ENCODE data around the gene SPIRE2. TPM values are rescaled to one million over a fixed set of nuclear protein-coding genes. Genes with fewer than 3 reads are reported as not detected.

The SPIRE2 gene
- total and polyA plus RNA-seq, 2 experiments from 2014 or later = 18.4 to 21.7 TPM

GRCh38 chr16:89844739-89845339 is 16.6 kb downstream of the SPIRE2 start:
- Histone ChIP-seq H3K4me3 (no peak overlapping the region), H3K79me2 (no peaks in the 10 kb centered on the region), H3K9me3 (ENCODE audit: low read depth) (no peaks in the 10 kb centered on the region), H2AFZ (no peak overlapping the region), H3K36me3 (replicated peaks; ENCODE audit: insufficient read depth, low read depth) (no peaks in the 10 kb centered on the region), H3K9me2 (replicated peaks; ENCODE audit: insufficient read depth) (no peaks in the 10 kb centered on the region), H3K27me3 (no peaks in the 10 kb centered on the region), H3K27ac (no peak overlapping the region), H3K4me2 (no peak overlapping the region), H3K4me1 (ENCODE audit: insufficient read depth) (peaks cover 6% of the 10 kb centered on the region), H4K20me1 (ENCODE audit: insufficient read depth, poor library complexity, severe bottlenecking) (no peaks in the 10 kb centered on the region)
- 92% methylated on average over 12 of the region's 13 CpGs for WGBS (ENCODE audit: low lambda C conversion rate, missing lambda C conversion rate)
- no peak for DNase-seq (ENCODE audit: low spot score)
- TF ChIP-seq EZH2 (IDR thresholded peaks at IDR 0.05; ENCODE audit: borderline replicate concordance) = no peak
- TF ChIP-seq, protein P1, sequence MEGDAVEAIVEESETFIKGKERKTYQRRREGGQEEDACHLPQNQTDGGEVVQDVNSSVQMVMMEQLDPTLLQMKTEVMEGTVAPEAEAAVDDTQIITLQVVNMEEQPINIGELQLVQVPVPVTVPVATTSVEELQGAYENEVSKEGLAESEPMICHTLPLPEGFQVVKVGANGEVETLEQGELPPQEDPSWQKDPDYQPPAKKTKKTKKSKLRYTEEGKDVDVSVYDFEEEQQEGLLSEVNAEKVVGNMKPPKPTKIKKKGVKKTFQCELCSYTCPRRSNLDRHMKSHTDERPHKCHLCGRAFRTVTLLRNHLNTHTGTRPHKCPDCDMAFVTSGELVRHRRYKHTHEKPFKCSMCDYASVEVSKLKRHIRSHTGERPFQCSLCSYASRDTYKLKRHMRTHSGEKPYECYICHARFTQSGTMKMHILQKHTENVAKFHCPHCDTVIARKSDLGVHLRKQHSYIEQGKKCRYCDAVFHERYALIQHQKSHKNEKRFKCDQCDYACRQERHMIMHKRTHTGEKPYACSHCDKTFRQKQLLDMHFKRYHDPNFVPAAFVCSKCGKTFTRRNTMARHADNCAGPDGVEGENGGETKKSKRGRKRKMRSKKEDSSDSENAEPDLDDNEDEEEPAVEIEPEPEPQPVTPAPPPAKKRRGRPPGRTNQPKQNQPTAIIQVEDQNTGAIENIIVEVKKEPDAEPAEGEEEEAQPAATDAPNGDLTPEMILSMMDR (IDR thresholded peaks at IDR 0.05; ENCODE audit: poor library complexity) = no peak
- TF ChIP-seq EZH2phosphoT487 (IDR thresholded peaks at IDR 0.05; ENCODE audit: low read depth, severe bottlenecking, unreplicated experiment) = no peak

DNA sequence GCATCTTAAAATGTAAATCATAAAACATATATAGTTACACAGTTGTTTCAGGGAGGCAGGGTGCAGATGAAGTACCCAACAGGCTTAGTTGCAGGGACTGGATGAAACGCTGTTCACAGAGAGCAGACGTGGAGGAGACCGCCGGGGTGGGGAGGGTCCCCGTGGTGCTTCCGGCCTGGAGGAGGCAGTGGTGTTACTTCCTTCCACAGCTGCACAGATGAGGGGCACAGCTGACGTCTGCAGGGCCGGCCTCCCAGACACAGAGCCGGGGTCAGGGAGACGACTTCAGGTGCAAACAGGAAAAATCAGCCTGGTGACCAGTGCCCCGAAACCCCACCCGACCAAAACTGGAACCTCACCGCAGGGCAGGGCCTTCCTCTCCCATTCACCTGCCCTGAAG is 17.1 kb downstream of the SPIRE2 start:
- Histone ChIP-seq H3K27ac (no peak overlapping the region), H3K36me3 (replicated peaks; ENCODE audit: insufficient read depth, low read depth) (no peaks in the 10 kb centered on the region)
- WGBS (ENCODE audit: low lambda C conversion rate, missing lambda C conversion rate) = 88% methylated on average over 13 of the region's 13 CpGs

DNA sequence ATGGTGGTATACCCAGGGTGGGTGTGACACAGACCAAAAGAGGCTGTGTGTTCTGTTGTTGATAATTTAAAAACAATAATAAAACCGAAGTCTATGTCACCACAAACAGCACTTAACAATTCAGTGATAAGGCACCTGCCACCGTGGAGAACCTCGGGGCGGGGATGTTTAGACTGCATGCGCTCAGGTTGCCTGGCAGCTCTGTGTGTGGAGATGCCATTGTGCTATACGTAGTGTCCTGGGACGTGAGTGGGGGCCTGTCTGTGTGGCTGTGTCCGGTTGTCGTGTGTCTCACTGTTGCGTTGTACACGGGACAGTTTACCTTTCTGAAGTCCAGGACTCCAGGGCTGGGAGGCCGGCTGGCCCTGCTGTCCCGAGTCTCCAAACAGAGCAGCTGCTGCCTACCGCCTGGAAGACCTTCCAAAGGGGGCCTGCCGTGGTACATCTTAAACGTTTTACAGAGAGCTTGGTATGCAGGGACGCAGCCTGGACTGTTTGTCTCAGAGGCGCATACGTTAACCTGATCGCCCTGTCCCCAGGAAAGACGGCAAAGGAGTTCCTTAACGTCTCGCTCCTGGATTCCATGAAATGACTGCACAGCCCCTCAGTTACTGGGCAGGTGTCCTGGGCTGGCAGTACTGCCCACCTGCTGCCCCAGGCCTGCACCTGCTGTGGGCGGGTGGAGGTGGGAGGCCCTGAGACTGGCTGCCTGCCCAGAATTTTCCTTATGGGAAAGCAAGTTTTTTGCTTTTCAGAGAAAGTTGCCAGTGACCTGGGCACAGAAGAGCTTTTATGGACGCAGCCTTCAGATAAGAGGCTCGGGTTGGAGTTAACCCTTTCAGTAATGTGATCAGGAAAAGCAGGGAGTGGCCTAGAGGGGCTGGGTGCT is 19.0 kb downstream of the SPIRE2 start:
- peak; percentile 48 for DNase-seq (ENCODE audit: low spot score)

More for the DNA sequence above, 17.1 kb downstream of the SPIRE2 start:
- H2AFZ ChIP-seq = no peak overlapping the region
- peaks cover 6% of the 10 kb centered on the region for H3K4me1 ChIP-seq (ENCODE audit: insufficient read depth)
- H4K20me1 ChIP-seq (ENCODE audit: insufficient read depth, poor library complexity, severe bottlenecking) = no peaks in the 10 kb centered on the region
- H3K9me2 ChIP-seq (replicated peaks; ENCODE audit: insufficient read depth) = no peaks in the 10 kb centered on the region
- no peaks in the 10 kb centered on the region for H3K79me2 ChIP-seq
- no peak overlapping the region for H3K4me3 ChIP-seq
- no peaks in the 10 kb centered on the region for H3K27me3 ChIP-seq
- no peak for DNase-seq (ENCODE audit: low spot score)
- TF ChIP-seq, protein P1 (IDR thresholded peaks at IDR 0.05; ENCODE audit: poor library complexity) = no peak
- TF ChIP-seq EZH2 (IDR thresholded peaks at IDR 0.05; ENCODE audit: borderline replicate concordance) (no peak), EZH2phosphoT487 (IDR thresholded peaks at IDR 0.05; ENCODE audit: low read depth, severe bottlenecking, unreplicated experiment) (no peak)
- no peak overlapping the region for H3K4me2 ChIP-seq
- H3K9me3 ChIP-seq (ENCODE audit: low read depth) = no peaks in the 10 kb centered on the region

More for the DNA sequence above, 19.0 kb downstream of the SPIRE2 start:
- no peaks in the 10 kb centered on the region for H3K9me3 ChIP-seq (ENCODE audit: low read depth)
- H3K4me1 ChIP-seq (ENCODE audit: insufficient read depth) = peaks cover 6% of the 10 kb centered on the region
- H3K79me2 ChIP-seq = no peaks in the 10 kb centered on the region
- no peaks in the 10 kb centered on the region for H4K20me1 ChIP-seq (ENCODE audit: insufficient read depth, poor library complexity, severe bottlenecking)
- TF ChIP-seq EZH2phosphoT487 (IDR thresholded peaks at IDR 0.05; ENCODE audit: low read depth, severe bottlenecking, unreplicated experiment) (no peak), EZH2 (IDR thresholded peaks at IDR 0.05; ENCODE audit: borderline replicate concordance) (no peak)
- TF ChIP-seq, protein P1 (IDR thresholded peaks at IDR 0.05; ENCODE audit: poor library complexity) = no peak
- H3K4me2 ChIP-seq = no peak overlapping the region
- H3K4me3 ChIP-seq = no peak overlapping the region
- H3K27me3 ChIP-seq = no peaks in the 10 kb centered on the region
- peak overlapping the region; percentile 47 for H3K27ac ChIP-seq
- 54% methylated on average over 26 of the region's 26 CpGs for WGBS (ENCODE audit: low lambda C conversion rate, missing lambda C conversion rate)
- H3K36me3 ChIP-seq (replicated peaks; ENCODE audit: insufficient read depth, low read depth) = no peaks in the 10 kb centered on the region
- no peak overlapping the region for H2AFZ ChIP-seq
- no peaks in the 10 kb centered on the region for H3K9me2 ChIP-seq (replicated peaks; ENCODE audit: insufficient read depth)

Measured in hepatocyte (in vitro differentiated cells).